GM23338 (cell line): Measurements from ENCODE around the gene AP2A2. TPM values are rescaled to one million over a fixed set of nuclear protein-coding genes. Genes with fewer than 3 reads are reported as not detected.

Source experiments
- ATAC-seq: fragments of 200-7000 bp; cut with Tn5 transposase; 3 replicates; pipeline ENCODE4 v1.9.1; 2020
- DNase-seq: peaks from one replicate; pipeline ENCODE4 v3.0.0-alpha.2; 2015; ENCODE audit warnings: low spot score
- H2AFZ ChIP-seq: fragments of 200-600 bp; sonication (generic); 2 replicates; pipeline ENCODE4 v1.8.0; 2016; ENCODE audit warnings: antibody characterized with exemption, mild to moderate bottlenecking, moderate library complexity
- H3F3A ChIP-seq: fragments of 200-600 bp; sonication (generic); replicated peaks from 2 replicates; pipeline ENCODE4 v1.8.0; 2017; ENCODE audit warnings: antibody characterized with exemption, mixed run types, low read depth
- H3K27ac ChIP-seq: fragments of 200-600 bp; sonication (generic); 2 replicates; pipeline ENCODE4 v1.6.1; 2016; ENCODE audit warnings: low read depth
- H3K27me3 ChIP-seq: fragments of 200-600 bp; sonication (generic); 2 replicates; pipeline ENCODE4 v1.8.0; 2016; ENCODE audit warnings: mild to moderate bottlenecking, mixed run types, moderate library complexity; ENCODE audit not compliant: insufficient read depth
- H3K36me3 ChIP-seq: fragments of 200-600 bp; sonication (generic); 2 replicates; pipeline ENCODE4 v1.8.0; 2016; ENCODE audit warnings: mild to moderate bottlenecking; ENCODE audit not compliant: insufficient read depth
- H3K4me1 ChIP-seq: fragments of 200-600 bp; sonication (generic); 2 replicates; pipeline ENCODE4 v1.8.0; 2016; ENCODE audit warnings: mild to moderate bottlenecking, moderate library complexity; ENCODE audit not compliant: insufficient read depth
- H3K4me2 ChIP-seq: fragments of 200-600 bp; sonication (generic); 2 replicates; pipeline ENCODE4 v1.7.1; 2017; ENCODE audit warnings: mixed run types
- H3K4me3 ChIP-seq: fragments of 200-600 bp; sonication (generic); 2 replicates; pipeline ENCODE4 v1.6.1; 2016; ENCODE audit warnings: mixed run types
- H3K79me2 ChIP-seq: fragments of 200-600 bp; sonication (generic); replicated peaks from 2 replicates; pipeline ENCODE4 v1.8.0; 2017; ENCODE audit warnings: mild to moderate bottlenecking; ENCODE audit not compliant: insufficient read depth
- H3K9me2 ChIP-seq: fragments of 200-600 bp; sonication (generic); 2 replicates; pipeline ENCODE4 v1.8.0; 2017; ENCODE audit not compliant: insufficient read depth
- H4K20me1 ChIP-seq: fragments of 200-600 bp; sonication (generic); replicated peaks from 2 replicates; pipeline ENCODE4 v1.8.0; 2017; ENCODE audit warnings: mild to moderate bottlenecking; ENCODE audit not compliant: insufficient read depth
- H3K27ac Mint-ChIP-seq: 2 replicates; pipeline ENCODE4 v1.8.0; 2020; ENCODE audit warnings: inconsistent platforms, mild to moderate bottlenecking, moderate library complexity, mixed read lengths
- H3K27me3 Mint-ChIP-seq: 3 replicates; pipeline ENCODE4 v1.8.0; 2022; ENCODE audit warnings: low read depth, mild to moderate bottlenecking, moderate library complexity, mixed read lengths, inconsistent platforms; ENCODE audit not compliant: insufficient read depth, poor library complexity
- H3K36me3 Mint-ChIP-seq: 3 replicates; pipeline ENCODE4 v1.8.0; 2021; ENCODE audit warnings: low read depth, mild to moderate bottlenecking, inconsistent platforms, moderate library complexity, mixed read lengths
- H3K4me1 Mint-ChIP-seq: 3 replicates; pipeline ENCODE4 v1.8.0; 2020; ENCODE audit warnings: mild to moderate bottlenecking, inconsistent platforms, mixed read lengths
- H3K4me3 Mint-ChIP-seq: 3 replicates; pipeline ENCODE4 v1.8.0; 2021; ENCODE audit warnings: moderate library complexity, mild to moderate bottlenecking, inconsistent platforms, mixed read lengths
- H3K9me3 Mint-ChIP-seq: 3 replicates; pipeline ENCODE4 v1.8.0; 2020; ENCODE audit warnings: moderate library complexity, mild to moderate bottlenecking, inconsistent platforms, mixed read lengths
- CREB1 ChIP-seq: fragments of 250-450 bp; sonication (Bioruptor Pico); IDR thresholded peaks from 2 replicates; pipeline ENCODE4 v1.5.0; 2020; ENCODE audit warnings: low read depth, mild to moderate bottlenecking, moderate library complexity
- EZH2phosphoT487 ChIP-seq: fragments of 200-600 bp; sonication (generic); IDR thresholded peaks from one replicate; pipeline ENCODE4 v1.8.1; 2018; ENCODE audit warnings: antibody characterized with exemption; ENCODE audit not compliant: unreplicated experiment
- NANOG ChIP-seq: IDR thresholded peaks from 2 replicates; pipeline ENCODE4 v1.6.1; 2016; ENCODE audit warnings: antibody characterized with exemption, borderline replicate concordance
- POLR2AphosphoS5 ChIP-seq: IDR thresholded peaks from 2 replicates; pipeline ENCODE4 v1.6.1; 2016; ENCODE audit warnings: antibody characterized with exemption, low read depth
- STAT1 ChIP-seq: IDR thresholded peaks from one replicate; pipeline ENCODE4 v1.6.1; 2016; ENCODE audit warnings: antibody characterized with exemption; ENCODE audit not compliant: unreplicated experiment
- ZNF331 ChIP-seq: fragments of 250-450 bp; sonication (Bioruptor Pico); IDR thresholded peaks from 2 replicates; pipeline ENCODE4 v1.5.0; 2020; ENCODE audit warnings: low read depth, mild to moderate bottlenecking, moderate library complexity
- polyA plus RNA-seq: library from polyadenylated mRNA; unstranded; fragments of >200 nt; fragmentation: Nextera tagmentation; extraction: Ambion mirVana; gene quantifications from 2 replicates; pipeline ENCODE4 v1.2.1, GENCODE V29; 2016
- total RNA-seq: library from RNA; depleted of rRNA; stranded (reverse); fragments of >200 nt; shearing (Covaris generic); gene quantifications from 2 replicates; pipeline ENCODE4 v1.2.3, GENCODE V29; 2014
- TF ChIP-seq, protein P1 (sequence below): fragments of 250-450 bp; sonication (Bioruptor Pico); IDR thresholded peaks from 2 replicates; pipeline ENCODE4 v1.5.0; 2020; ENCODE audit warnings: mild to moderate bottlenecking, moderate library complexity
- TF ChIP-seq, protein P2 (sequence below), 2 experiments: fragments of 200-600 bp in 1 of 2; sonication (generic) in 1 of 2; conservative IDR thresholded peaks; 2 replicates each; pipeline versions ENCODE4 v1.5.1 to v1.6.1; 2016 to 2017; ENCODE audit warnings: antibody characterized with exemption in 2 of 2, low read depth in 2 of 2, mild to moderate bottlenecking in 2 of 2, moderate library complexity in 1 of 2
- TF ChIP-seq, protein P3 (sequence below): IDR thresholded peaks from 2 replicates; pipeline ENCODE4 v1.6.1; 2016; ENCODE audit warnings: antibody characterized with exemption

Gene AP2A2
- total and polyA plus RNA-seq, 2 experiments from 2014 or later = 23.7 to 47.5 TPM

DNA sequence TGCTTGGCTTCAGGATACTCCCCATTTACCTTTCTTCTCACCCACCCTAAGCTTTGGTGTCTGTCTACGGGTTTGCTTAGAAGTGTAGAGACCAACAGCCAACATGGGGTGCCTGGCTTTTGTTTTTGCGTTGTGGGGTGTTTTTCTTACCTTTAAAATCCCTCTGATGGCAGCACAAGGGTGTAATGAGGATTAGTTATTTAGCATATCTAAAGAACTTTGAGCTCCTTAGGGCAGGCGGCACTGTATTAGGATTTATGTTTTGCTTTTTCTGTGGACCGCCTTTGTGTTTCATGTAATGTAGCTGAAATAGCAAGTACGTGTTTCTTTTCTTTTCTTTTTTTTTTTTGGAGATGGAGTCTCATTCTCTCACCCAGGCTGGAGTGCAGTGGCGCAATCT, 8.9 kb downstream of the AP2A2 start (continued):
- TF ChIP-seq, protein P1, sequence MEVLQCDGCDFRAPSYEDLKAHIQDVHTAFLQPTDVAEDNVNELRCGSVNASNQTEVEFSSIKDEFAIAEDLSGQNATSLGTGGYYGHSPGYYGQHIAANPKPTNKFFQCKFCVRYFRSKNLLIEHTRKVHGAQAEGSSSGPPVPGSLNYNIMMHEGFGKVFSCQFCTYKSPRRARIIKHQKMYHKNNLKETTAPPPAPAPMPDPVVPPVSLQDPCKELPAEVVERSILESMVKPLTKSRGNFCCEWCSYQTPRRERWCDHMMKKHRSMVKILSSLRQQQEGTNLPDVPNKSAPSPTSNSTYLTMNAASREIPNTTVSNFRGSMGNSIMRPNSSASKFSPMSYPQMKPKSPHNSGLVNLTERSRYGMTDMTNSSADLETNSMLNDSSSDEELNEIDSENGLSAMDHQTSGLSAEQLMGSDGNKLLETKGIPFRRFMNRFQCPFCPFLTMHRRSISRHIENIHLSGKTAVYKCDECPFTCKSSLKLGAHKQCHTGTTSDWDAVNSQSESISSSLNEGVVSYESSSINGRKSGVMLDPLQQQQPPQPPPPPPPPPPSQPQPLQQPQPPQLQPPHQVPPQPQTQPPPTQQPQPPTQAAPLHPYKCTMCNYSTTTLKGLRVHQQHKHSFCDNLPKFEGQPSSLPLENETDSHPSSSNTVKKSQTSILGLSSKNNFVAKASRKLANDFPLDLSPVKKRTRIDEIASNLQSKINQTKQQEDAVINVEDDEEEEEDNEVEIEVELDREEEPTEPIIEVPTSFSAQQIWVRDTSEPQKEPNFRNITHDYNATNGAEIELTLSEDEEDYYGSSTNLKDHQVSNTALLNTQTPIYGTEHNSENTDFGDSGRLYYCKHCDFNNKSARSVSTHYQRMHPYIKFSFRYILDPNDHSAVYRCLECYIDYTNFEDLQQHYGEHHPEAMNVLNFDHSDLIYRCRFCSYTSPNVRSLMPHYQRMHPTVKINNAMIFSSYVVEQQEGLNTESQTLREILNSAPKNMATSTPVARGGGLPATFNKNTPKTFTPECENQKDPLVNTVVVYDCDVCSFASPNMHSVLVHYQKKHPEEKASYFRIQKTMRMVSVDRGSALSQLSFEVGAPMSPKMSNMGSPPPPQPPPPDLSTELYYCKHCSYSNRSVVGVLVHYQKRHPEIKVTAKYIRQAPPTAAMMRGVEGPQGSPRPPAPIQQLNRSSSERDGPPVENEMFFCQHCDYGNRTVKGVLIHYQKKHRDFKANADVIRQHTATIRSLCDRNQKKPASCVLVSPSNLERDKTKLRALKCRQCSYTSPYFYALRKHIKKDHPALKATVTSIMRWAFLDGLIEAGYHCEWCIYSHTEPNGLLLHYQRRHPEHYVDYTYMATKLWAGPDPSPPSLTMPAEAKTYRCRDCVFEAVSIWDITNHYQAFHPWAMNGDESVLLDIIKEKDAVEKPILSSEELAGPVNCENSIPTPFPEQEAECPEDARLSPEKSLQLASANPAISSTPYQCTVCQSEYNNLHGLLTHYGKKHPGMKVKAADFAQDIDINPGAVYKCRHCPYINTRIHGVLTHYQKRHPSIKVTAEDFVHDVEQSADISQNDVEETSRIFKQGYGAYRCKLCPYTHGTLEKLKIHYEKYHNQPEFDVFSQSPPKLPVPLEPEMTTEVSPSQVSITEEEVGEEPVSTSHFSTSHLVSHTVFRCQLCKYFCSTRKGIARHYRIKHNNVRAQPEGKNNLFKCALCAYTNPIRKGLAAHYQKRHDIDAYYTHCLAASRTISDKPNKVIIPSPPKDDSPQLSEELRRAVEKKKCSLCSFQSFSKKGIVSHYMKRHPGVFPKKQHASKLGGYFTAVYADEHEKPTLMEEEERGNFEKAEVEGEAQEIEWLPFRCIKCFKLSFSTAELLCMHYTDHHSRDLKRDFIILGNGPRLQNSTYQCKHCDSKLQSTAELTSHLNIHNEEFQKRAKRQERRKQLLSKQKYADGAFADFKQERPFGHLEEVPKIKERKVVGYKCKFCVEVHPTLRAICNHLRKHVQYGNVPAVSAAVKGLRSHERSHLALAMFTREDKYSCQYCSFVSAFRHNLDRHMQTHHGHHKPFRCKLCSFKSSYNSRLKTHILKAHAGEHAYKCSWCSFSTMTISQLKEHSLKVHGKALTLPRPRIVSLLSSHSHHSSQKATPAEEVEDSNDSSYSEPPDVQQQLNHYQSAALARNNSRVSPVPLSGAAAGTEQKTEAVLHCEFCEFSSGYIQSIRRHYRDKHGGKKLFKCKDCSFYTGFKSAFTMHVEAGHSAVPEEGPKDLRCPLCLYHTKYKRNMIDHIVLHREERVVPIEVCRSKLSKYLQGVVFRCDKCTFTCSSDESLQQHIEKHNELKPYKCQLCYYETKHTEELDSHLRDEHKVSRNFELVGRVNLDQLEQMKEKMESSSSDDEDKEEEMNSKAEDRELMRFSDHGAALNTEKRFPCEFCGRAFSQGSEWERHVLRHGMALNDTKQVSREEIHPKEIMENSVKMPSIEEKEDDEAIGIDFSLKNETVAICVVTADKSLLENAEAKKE (CRISPR knock-in tag) = no peak
- TF ChIP-seq CREB1 (CRISPR knock-in tag) = no peak
- no peak for TF ChIP-seq EZH2phosphoT487
- no peak for TF ChIP-seq NANOG

DNA sequence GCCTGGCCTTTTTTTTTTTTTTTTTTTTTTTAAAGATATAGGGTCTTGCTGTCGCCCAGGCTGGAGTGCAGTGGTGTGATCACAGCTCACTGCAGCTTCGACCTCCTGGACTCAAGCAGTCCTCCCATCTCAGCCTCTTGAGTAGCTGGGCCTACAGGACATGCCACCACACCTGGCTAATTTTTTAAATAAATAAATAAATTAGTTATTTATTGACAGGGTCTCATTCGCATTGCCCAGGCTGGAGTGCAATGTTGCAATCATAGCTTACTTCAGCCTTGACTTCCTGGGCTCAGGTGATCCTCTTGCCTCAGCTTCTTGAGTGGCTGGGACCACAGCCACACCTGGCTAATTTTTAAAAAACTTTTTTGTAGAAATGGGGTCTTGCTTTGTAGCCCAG, 10.5 kb downstream of the AP2A2 start:
- Histone ChIP-seq H3K4me3 (no peak overlapping the region), H3K9me2 (no peaks in the 10 kb centered on the region), H3K4me2 (no peak overlapping the region), H3K27me3 (no peaks in the 10 kb centered on the region), H4K20me1 (peaks cover 9% of the 10 kb centered on the region; the same call in 1 of the 2 replicates), H2AFZ (no peak overlapping the region), H3K36me3 (no peaks in the 10 kb centered on the region), H3F3A (peaks cover 15% of the 10 kb centered on the region), H3K79me2 (peaks cover 91% of the 10 kb centered on the region), H3K27ac (peak overlapping the region; percentile 76; the same call in 1 of the 2 replicates), H3K4me1 (peaks cover 59% of the 10 kb centered on the region)
- H3K27me3 Mint-ChIP-seq = peaks cover 8% of the 10 kb centered on the region
- TF ChIP-seq STAT1 (no peak), POLR2AphosphoS5 (no peak), ZNF331 (CRISPR knock-in tag) (no peak), EZH2phosphoT487 (no peak), CREB1 (CRISPR knock-in tag) (no peak)
- TF ChIP-seq, protein P2, sequence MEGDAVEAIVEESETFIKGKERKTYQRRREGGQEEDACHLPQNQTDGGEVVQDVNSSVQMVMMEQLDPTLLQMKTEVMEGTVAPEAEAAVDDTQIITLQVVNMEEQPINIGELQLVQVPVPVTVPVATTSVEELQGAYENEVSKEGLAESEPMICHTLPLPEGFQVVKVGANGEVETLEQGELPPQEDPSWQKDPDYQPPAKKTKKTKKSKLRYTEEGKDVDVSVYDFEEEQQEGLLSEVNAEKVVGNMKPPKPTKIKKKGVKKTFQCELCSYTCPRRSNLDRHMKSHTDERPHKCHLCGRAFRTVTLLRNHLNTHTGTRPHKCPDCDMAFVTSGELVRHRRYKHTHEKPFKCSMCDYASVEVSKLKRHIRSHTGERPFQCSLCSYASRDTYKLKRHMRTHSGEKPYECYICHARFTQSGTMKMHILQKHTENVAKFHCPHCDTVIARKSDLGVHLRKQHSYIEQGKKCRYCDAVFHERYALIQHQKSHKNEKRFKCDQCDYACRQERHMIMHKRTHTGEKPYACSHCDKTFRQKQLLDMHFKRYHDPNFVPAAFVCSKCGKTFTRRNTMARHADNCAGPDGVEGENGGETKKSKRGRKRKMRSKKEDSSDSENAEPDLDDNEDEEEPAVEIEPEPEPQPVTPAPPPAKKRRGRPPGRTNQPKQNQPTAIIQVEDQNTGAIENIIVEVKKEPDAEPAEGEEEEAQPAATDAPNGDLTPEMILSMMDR (conservative IDR thresholded peaks at IDR 0.05; ENCODE audit: low read depth in 2 of 2) = no peak
- TF ChIP-seq, protein P3, sequence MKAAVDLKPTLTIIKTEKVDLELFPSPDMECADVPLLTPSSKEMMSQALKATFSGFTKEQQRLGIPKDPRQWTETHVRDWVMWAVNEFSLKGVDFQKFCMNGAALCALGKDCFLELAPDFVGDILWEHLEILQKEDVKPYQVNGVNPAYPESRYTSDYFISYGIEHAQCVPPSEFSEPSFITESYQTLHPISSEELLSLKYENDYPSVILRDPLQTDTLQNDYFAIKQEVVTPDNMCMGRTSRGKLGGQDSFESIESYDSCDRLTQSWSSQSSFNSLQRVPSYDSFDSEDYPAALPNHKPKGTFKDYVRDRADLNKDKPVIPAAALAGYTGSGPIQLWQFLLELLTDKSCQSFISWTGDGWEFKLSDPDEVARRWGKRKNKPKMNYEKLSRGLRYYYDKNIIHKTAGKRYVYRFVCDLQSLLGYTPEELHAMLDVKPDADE = no peak
- H3K4me1 Mint-ChIP-seq = peaks cover 59% of the 10 kb centered on the region
- no peaks in the 10 kb centered on the region for H3K9me3 Mint-ChIP-seq
- H3K4me3 Mint-ChIP-seq = no peak overlapping the region
- DNase-seq (no peak), ATAC-seq (no peak)
- peaks cover 6% of the 10 kb centered on the region; the same call in 1 of the 3 replicates for H3K36me3 Mint-ChIP-seq
- no peak overlapping the region for H3K27ac Mint-ChIP-seq
